ENCODE measurements around the gene SUPT6H.

The SUPT6H gene

GRCh38 chr17:28702752-28703150 lies 40.7 kb downstream of the SUPT6H start:
- no peaks in the 10 kb centered on the region for H3K4me1 ChIP-seq (ENCODE audit: control insufficient read depth in 1 of 2, insufficient read depth in 2 of 2, low read length in 2 of 2)
- no peaks in the 10 kb centered on the region for H3K9me3 ChIP-seq (ENCODE audit: control insufficient read depth in 1 of 2, low read length in 2 of 2)
- H3K27me3 ChIP-seq (ENCODE audit: low read depth, low read length), result no peaks in the 10 kb centered on the region
- H3K4me3 ChIP-seq (ENCODE audit: low read depth in 1 of 2, low read length in 2 of 2), result no peak overlapping the region
- H3K27ac ChIP-seq (ENCODE audit: low read length), result no peak overlapping the region
- H3K36me3 ChIP-seq (ENCODE audit: control insufficient read depth in 1 of 2, insufficient read depth in 2 of 2, low read length in 2 of 2), result peaks cover 60 to 70% of the 10 kb centered on the region in 2 donors

- no peaks in the 10 kb centered on the region for H3K9me3 ChIP-seq (ENCODE audit: control insufficient read depth in 1 of 2, low read length in 2 of 2)
- peaks cover 51 to 61% of the 10 kb centered on the region in 2 donors for H3K36me3 ChIP-seq (ENCODE audit: control insufficient read depth in 1 of 2, insufficient read depth in 2 of 2, low read length in 2 of 2)
Observed at GRCh38 chr17:28703552-28704218, 41.7 kb downstream of the SUPT6H start.

DNA sequence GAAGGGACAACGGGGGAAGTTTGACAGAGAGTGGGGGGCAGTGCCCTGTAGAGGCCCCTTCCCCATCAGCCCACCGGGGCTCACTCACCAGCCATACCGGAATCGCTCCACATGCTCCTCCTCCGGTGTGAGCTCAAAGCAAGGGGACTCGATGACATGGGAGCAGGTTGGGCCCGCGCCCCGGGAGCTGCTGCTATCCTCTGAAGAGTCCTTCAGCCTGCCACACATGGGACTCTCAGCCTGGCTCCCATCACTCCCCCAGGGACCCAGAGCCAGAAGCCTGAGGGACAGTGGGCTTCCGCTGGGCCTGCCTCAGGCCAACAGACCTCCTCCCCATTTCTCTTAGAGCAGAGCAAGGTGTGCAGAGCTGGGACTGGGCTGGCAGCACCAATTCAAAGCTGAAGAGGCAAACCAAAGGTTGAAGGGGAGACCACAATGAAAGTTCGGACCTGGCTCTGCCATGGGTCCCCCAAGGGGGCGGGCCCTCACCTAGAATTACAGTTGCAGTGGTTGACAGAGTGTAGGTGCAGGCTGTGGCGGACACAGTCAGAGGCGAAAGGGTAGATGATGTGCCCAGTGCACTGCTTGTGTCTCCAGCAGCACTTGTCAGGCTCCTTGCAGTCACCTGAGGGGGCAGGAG lies 42.3 kb downstream of the SUPT6H start:
- no peak overlapping the region for H3K27ac ChIP-seq (ENCODE audit: low read length)
- H3K36me3 ChIP-seq (ENCODE audit: control insufficient read depth in 1 of 2, insufficient read depth in 2 of 2, low read length in 2 of 2), result peaks cover 44 to 54% of the 10 kb centered on the region in 2 donors

More at GRCh38 chr17:28703552-28704218, 41.7 kb downstream of the SUPT6H start:
- no peak overlapping the region for H3K4me3 ChIP-seq (ENCODE audit: low read depth in 1 of 2, low read length in 2 of 2)
- H3K27ac ChIP-seq (ENCODE audit: low read length), result no peak overlapping the region
- no peaks in the 10 kb centered on the region for H3K4me1 ChIP-seq (ENCODE audit: control insufficient read depth in 1 of 2, insufficient read depth in 2 of 2, low read length in 2 of 2)
- H3K27me3 ChIP-seq (ENCODE audit: low read depth, low read length), result no peaks in the 10 kb centered on the region

GRCh38 chr17:28705074-28705659 lies 43.2 kb downstream of the SUPT6H start:
- no peak overlapping the region for H3K27ac ChIP-seq (ENCODE audit: low read length)
- no peaks in the 10 kb centered on the region for H3K27me3 ChIP-seq (ENCODE audit: low read depth, low read length)
- H3K4me3 ChIP-seq (ENCODE audit: low read depth in 1 of 2, low read length in 2 of 2), result no peak overlapping the region
- H3K36me3 ChIP-seq (ENCODE audit: control insufficient read depth in 1 of 2, insufficient read depth in 2 of 2, low read length in 2 of 2), result peaks cover 36 to 46% of the 10 kb centered on the region in 2 donors
- H3K9me3 ChIP-seq (ENCODE audit: control insufficient read depth in 1 of 2, low read length in 2 of 2), result no peaks in the 10 kb centered on the region
- peaks cover 0 to 5% of the 10 kb centered on the region in 2 donors for H3K4me1 ChIP-seq (ENCODE audit: control insufficient read depth in 1 of 2, insufficient read depth in 2 of 2, low read length in 2 of 2)

More for the DNA sequence above, 42.3 kb downstream of the SUPT6H start:
- no peaks in the 10 kb centered on the region for H3K27me3 ChIP-seq (ENCODE audit: low read depth, low read length)
- no peaks in the 10 kb centered on the region for H3K9me3 ChIP-seq (ENCODE audit: control insufficient read depth in 1 of 2, low read length in 2 of 2)
- no peak overlapping the region for H3K4me3 ChIP-seq (ENCODE audit: low read depth in 1 of 2, low read length in 2 of 2)
- no peaks in the 10 kb centered on the region for H3K4me1 ChIP-seq (ENCODE audit: control insufficient read depth in 1 of 2, insufficient read depth in 2 of 2, low read length in 2 of 2)

DNA sequence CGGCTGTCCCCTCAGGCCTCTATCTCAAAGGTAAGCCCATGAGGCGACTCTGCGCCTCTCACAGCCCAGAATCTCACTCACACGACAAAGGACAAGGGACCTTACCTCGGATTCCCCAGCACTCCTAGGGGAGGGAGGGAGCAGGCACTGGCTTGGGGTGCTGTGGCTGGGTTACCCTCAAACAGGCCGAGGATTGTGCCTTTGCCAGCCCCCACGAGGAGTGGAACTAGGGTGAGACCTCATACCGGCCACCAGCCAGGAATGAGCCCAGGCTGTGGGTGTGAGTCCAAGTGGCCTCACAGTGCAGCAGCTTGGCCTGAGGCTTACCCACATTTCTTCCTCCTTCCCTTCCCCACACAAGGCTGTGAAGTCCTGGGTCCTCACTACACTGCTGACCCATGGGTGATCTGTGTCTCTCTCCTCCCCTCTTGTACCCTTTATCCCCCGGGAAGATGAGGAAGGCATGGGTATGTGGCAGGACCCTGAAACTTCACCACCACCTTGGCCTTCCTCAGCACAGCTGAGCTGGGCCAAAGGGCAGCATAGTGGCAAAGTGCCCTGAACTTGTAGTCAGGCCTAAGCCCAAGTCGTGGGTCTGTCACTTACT lies 43.8 kb downstream of the SUPT6H start:
- Histone ChIP-seq H3K9me3 (ENCODE audit: control insufficient read depth in 1 of 2, low read length in 2 of 2) (no peaks in the 10 kb centered on the region), H3K27ac (ENCODE audit: low read length) (no peak overlapping the region), H3K27me3 (ENCODE audit: low read depth, low read length) (no peaks in the 10 kb centered on the region), H3K4me1 (ENCODE audit: control insufficient read depth in 1 of 2, insufficient read depth in 2 of 2, low read length in 2 of 2) (peaks cover 0 to 8% of the 10 kb centered on the region in 2 donors), H3K36me3 (ENCODE audit: control insufficient read depth in 1 of 2, insufficient read depth in 2 of 2, low read length in 2 of 2) (peaks cover 29 to 39% of the 10 kb centered on the region in 2 donors), H3K4me3 (ENCODE audit: low read depth in 1 of 2, low read length in 2 of 2) (no peak overlapping the region)

DNA sequence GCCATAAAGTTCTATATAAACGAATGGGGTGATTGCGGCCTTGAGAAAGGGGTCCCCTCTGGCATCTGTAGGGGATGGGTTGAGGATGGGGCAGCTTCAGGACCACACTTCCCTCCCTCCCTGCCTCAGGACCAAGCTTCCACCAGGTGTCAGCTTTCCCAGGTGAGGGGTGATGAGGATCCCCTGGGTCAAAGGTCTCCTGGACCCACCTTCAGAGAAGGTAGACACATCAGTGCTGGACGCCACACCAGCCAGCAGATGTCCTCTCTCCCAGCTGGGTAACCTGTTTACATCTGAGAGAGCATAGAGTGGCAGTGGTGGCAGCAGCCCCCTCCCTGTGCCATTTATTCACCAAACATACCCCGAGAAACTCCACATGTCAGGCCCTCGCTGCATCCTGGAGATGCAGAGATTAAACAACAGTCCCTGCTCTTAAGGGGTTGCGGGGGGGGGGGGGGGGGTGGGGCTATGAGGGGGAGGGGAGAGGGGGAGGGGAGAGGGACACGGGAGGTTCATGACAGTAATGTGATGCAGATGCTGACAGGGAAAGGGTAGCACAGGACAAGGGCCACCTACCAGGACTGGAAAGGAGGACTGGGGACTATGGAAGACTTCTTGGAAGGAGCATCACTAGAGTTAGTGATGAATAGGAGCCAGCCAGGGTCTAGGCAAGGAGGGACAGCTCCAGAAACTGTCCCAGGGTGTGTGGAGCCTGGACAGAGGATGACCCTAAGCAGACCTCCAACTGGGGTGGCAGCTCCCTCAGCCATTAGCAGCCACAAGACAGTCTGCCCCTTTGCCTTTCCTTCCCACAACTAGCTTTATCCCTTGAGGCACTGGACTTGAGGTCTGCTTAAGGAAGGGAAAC lies 44.7 kb downstream of the SUPT6H start:
- Histone ChIP-seq H3K4me1 (ENCODE audit: control insufficient read depth in 1 of 2, insufficient read depth in 2 of 2, low read length in 2 of 2) (peaks cover 0 to 11% of the 10 kb centered on the region in 2 donors), H3K27ac (ENCODE audit: low read length) (no peak overlapping the region)

DNA sequence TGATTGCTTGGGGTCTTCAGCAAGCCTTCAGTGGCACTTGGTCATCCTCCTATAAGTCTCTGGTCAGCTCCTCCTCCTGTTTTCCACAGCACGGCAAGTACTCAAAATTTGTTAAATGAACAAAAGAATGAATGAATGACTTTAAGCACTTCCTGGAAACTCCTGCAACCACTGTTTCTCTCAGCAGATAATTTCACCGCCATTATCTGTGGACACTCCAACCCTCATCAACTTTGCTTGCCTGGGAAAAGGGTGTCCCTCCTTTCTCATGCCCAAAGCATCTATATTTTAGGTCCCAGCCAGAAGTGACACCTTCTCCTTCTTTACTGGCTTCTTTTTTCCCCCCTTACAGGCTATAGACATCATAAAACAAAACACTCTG lies 45.3 kb downstream of the SUPT6H start:
- Histone ChIP-seq H3K4me3 (ENCODE audit: low read depth in 1 of 2, low read length in 2 of 2) (no peak overlapping the region), H3K27ac (ENCODE audit: low read length) (no peak overlapping the region), H3K36me3 (ENCODE audit: control insufficient read depth in 1 of 2, insufficient read depth in 2 of 2, low read length in 2 of 2) (peaks cover 14 to 24% of the 10 kb centered on the region in 2 donors), H3K9me3 (ENCODE audit: control insufficient read depth in 1 of 2, low read length in 2 of 2) (no peaks in the 10 kb centered on the region), H3K27me3 (ENCODE audit: low read depth, low read length) (no peaks in the 10 kb centered on the region), H3K4me1 (ENCODE audit: control insufficient read depth in 1 of 2, insufficient read depth in 2 of 2, low read length in 2 of 2) (peaks cover 0 to 17% of the 10 kb centered on the region in 2 donors)

More for the DNA sequence above, 44.7 kb downstream of the SUPT6H start:
- Histone ChIP-seq H3K27me3 (ENCODE audit: low read depth, low read length) (no peaks in the 10 kb centered on the region), H3K4me3 (ENCODE audit: low read depth in 1 of 2, low read length in 2 of 2) (no peak overlapping the region), H3K36me3 (ENCODE audit: control insufficient read depth in 1 of 2, insufficient read depth in 2 of 2, low read length in 2 of 2) (peaks cover 20 to 30% of the 10 kb centered on the region in 2 donors), H3K9me3 (ENCODE audit: control insufficient read depth in 1 of 2, low read length in 2 of 2) (no peaks in the 10 kb centered on the region)

GRCh38 chr17:28710861-28711722 lies 49.1 kb downstream of the SUPT6H start:
- H3K27ac ChIP-seq (ENCODE audit: low read length), result peak overlapping the region; percentile 82
- peaks cover 0 to 18% of the 10 kb centered on the region in 2 donors for H3K36me3 ChIP-seq (ENCODE audit: control insufficient read depth in 1 of 2, insufficient read depth in 2 of 2, low read length in 2 of 2)
- peaks cover 0 to 28% of the 10 kb centered on the region in 2 donors for H3K4me1 ChIP-seq (ENCODE audit: control insufficient read depth in 1 of 2, insufficient read depth in 2 of 2, low read length in 2 of 2)
- H3K27me3 ChIP-seq (ENCODE audit: low read depth, low read length), result no peaks in the 10 kb centered on the region
- no peaks in the 10 kb centered on the region for H3K9me3 ChIP-seq (ENCODE audit: control insufficient read depth in 1 of 2, low read length in 2 of 2)
- peak overlapping the region; percentile 66 to 81 for H3K4me3 ChIP-seq (ENCODE audit: low read depth in 1 of 2, low read length in 2 of 2)

- H3K4me3 ChIP-seq (ENCODE audit: low read depth in 1 of 2, low read length in 2 of 2), result peak within 1 kb of the TSS; percentile 66 to 81
- H3K4me1 ChIP-seq (ENCODE audit: control insufficient read depth in 1 of 2, insufficient read depth in 2 of 2, low read length in 2 of 2), result peaks cover 3 to 34% of the 10 kb centered on the region in 2 donors
- H3K9me3 ChIP-seq (ENCODE audit: control insufficient read depth in 1 of 2, low read length in 2 of 2), result no peaks in the 10 kb centered on the region
- H3K27ac ChIP-seq (ENCODE audit: low read length), result peak within 1 kb of the TSS; percentile 82
- no peaks in the 10 kb centered on the region for H3K27me3 ChIP-seq (ENCODE audit: low read depth, low read length)
- peaks cover 0 to 18% of the 10 kb centered on the region in 2 donors for H3K36me3 ChIP-seq (ENCODE audit: control insufficient read depth in 1 of 2, insufficient read depth in 2 of 2, low read length in 2 of 2)
Observed at GRCh38 chr17:28711723-28712031, 49.7 kb downstream of the SUPT6H start, which contains the start of gene PROCA1. PROCA1 (minus strand) TSS chr17:28711888; CDS start chr17:28711660, 228 bp downstream.

GRCh38 chr17:28712032-28712704 lies 50.2 kb downstream of the SUPT6H start:
- Histone ChIP-seq H3K27ac (ENCODE audit: low read length) (no peak overlapping the region), H3K27me3 (ENCODE audit: low read depth, low read length) (no peaks in the 10 kb centered on the region), H3K4me1 (ENCODE audit: control insufficient read depth in 1 of 2, insufficient read depth in 2 of 2, low read length in 2 of 2) (peaks cover 3 to 38% of the 10 kb centered on the region in 2 donors), H3K4me3 (ENCODE audit: low read depth in 1 of 2, low read length in 2 of 2) (peak overlapping the region; percentile 66 to 81), H3K9me3 (ENCODE audit: control insufficient read depth in 1 of 2, low read length in 2 of 2) (no peaks in the 10 kb centered on the region), H3K36me3 (ENCODE audit: control insufficient read depth in 1 of 2, insufficient read depth in 2 of 2, low read length in 2 of 2) (peaks cover 0 to 18% of the 10 kb centered on the region in 2 donors)
